ENCODE results near the gene KANK2.
"Not testable (repeated sequence)": the region's sequence is repeated elsewhere in the genome, so short reads cannot be mapped to it uniquely, and the experiment has no call there.

KANK2 gene

GRCh38 chr19:11145536-11145924 lies 51.8 kb downstream of the KANK2 start:
- no peak overlapping the region for H3K4me3 ChIP-seq (ENCODE audit: low read depth, low read length)
- H3K27ac ChIP-seq, result no peak overlapping the region
- DNase-seq, result no peak
- H3K9me3 ChIP-seq (ENCODE audit: severe bottlenecking), result no peaks in the 10 kb centered on the region
- H3K36me3 ChIP-seq, result peaks cover 49% of the 10 kb centered on the region
- no peak for TF ChIP-seq CTCF (IDR thresholded peaks at IDR 0.05; ENCODE audit: low read depth, low read length)
- no peaks in the 10 kb centered on the region for H3K27me3 ChIP-seq (ENCODE audit: insufficient read depth, low read depth, severe bottlenecking)

GRCh38 chr19:11142528-11143171 lies 54.7 kb downstream of the KANK2 start:
- Histone ChIP-seq H3K27me3 (ENCODE audit: insufficient read depth, low read depth, severe bottlenecking) (no peaks in the 10 kb centered on the region), H3K27ac (no peak overlapping the region), H3K36me3 (peaks cover 31% of the 10 kb centered on the region), H3K9me3 (ENCODE audit: severe bottlenecking) (no peaks in the 10 kb centered on the region), H3K4me3 (ENCODE audit: low read depth, low read length) (no peak overlapping the region)
- TF ChIP-seq CTCF (IDR thresholded peaks at IDR 0.05; ENCODE audit: low read depth, low read length), result no peak
- no peak for DNase-seq

GRCh38 chr19:11141937-11142527 lies 55.3 kb downstream of the KANK2 start:
- H3K4me3 ChIP-seq (ENCODE audit: low read depth, low read length), result no peak overlapping the region
- peak overlapping the region; percentile 13; the same call in 1 of the 2 replicates for H3K27ac ChIP-seq
- H3K36me3 ChIP-seq, result peaks cover 25% of the 10 kb centered on the region
- H3K27me3 ChIP-seq (ENCODE audit: insufficient read depth, low read depth, severe bottlenecking), result no peaks in the 10 kb centered on the region
- H3K9me3 ChIP-seq (ENCODE audit: severe bottlenecking), result no peaks in the 10 kb centered on the region
- no peak for DNase-seq
- peak; percentile 23; the same call in 1 of the 2 replicates for TF ChIP-seq CTCF (IDR thresholded peaks at IDR 0.05; ENCODE audit: low read depth, low read length)

- no peak for DNase-seq
- no peaks in the 10 kb centered on the region for H3K27me3 ChIP-seq (ENCODE audit: insufficient read depth, low read depth, severe bottlenecking)
- H3K36me3 ChIP-seq, result peaks cover 17% of the 10 kb centered on the region
- no peak for TF ChIP-seq CTCF (IDR thresholded peaks at IDR 0.05; ENCODE audit: low read depth, low read length)
- no peak overlapping the region for H3K4me3 ChIP-seq (ENCODE audit: low read depth, low read length)
- no peak overlapping the region for H3K27ac ChIP-seq
- no peaks in the 10 kb centered on the region for H3K9me3 ChIP-seq (ENCODE audit: severe bottlenecking)
These were observed 56.4 kb downstream of the KANK2 start for GRCh38 chr19:11140896-11141295.

- H3K9me3 ChIP-seq (ENCODE audit: severe bottlenecking); H3K36me3 ChIP-seq; H3K27me3 ChIP-seq (ENCODE audit: insufficient read depth, low read depth, severe bottlenecking); H3K4me3 ChIP-seq (ENCODE audit: low read depth, low read length); DNase-seq: not testable (repeated sequence)
- peak overlapping the region; percentile 68 for H3K27ac ChIP-seq
These were observed 57.3 kb downstream of the KANK2 start for GRCh38 chr19:11140023-11140538.

- Histone ChIP-seq H3K9me3 (ENCODE audit: severe bottlenecking) (no peaks in the 10 kb centered on the region), H3K4me3 (ENCODE audit: low read depth, low read length) (0 out of 2 replicates have a peak overlapping the region, but pooled peaks have one; percentile 1), H3K27me3 (ENCODE audit: insufficient read depth, low read depth, severe bottlenecking) (no peaks in the 10 kb centered on the region), H3K27ac (peak overlapping the region; percentile 68), H3K36me3 (peaks cover 14% of the 10 kb centered on the region)
- DNase-seq, result peak; percentile 78
- TF ChIP-seq CTCF (IDR thresholded peaks at IDR 0.05; ENCODE audit: low read depth, low read length), result no peak
These were observed 58.6 kb downstream of the KANK2 start for GRCh38 chr19:11138601-11139300.

All from WERI-Rb-1 (cell line).